Stimulated activated CD4-positive, alpha-beta T cell treated with anti-CD3 and anti-CD28 coated beads, TNF-alpha, amount 100 ng/mL, for 48 hours (primary cell): ENCODE results near the gene ZNF710.

ENCODE experiments used
- DNase-seq, 3 donors: peaks; one replicate each; pipeline ENCODE4 v3.0.0-alpha.2; 2020; ENCODE audit warnings: low read depth in 3 of 3

Gene ZNF710

GRCh38 chr15:90039996-90040395 is 38.9 kb downstream of the ZNF710 start:
- DNase-seq = no peak

GRCh38 chr15:90040618-90041017 is 39.5 kb downstream of the ZNF710 start:
- DNase-seq = no peak

- DNase-seq = no peak
Observed at GRCh38 chr15:90042356-90042755, 41.2 kb downstream of the ZNF710 start.

GRCh38 chr15:90042766-90043529 is 41.8 kb downstream of the ZNF710 start:
- DNase-seq = no peak

- no peak for DNase-seq
Observed at GRCh38 chr15:90043530-90044010, 42.4 kb downstream of the ZNF710 start.

GRCh38 chr15:90044191-90044590 is 43.1 kb downstream of the ZNF710 start:
- DNase-seq = no peak

- no peak for DNase-seq
Observed at GRCh38 chr15:90044916-90045371, 43.8 kb downstream of the ZNF710 start.

- DNase-seq = no peak
Observed at GRCh38 chr15:90046289-90046688, 45.2 kb downstream of the ZNF710 start.

GRCh38 chr15:90046911-90047392 is 45.8 kb downstream of the ZNF710 start:
- no peak for DNase-seq

- no peak for DNase-seq
Observed at GRCh38 chr15:90047956-90048575, 46.9 kb downstream of the ZNF710 start.

- DNase-seq = no peak
Observed at GRCh38 chr15:90049030-90049429, 47.9 kb downstream of the ZNF710 start.

GRCh38 chr15:90049666-90050604 is 48.8 kb downstream of the ZNF710 start:
- no peak for DNase-seq

GRCh38 chr15:90051874-90052273 is 50.8 kb downstream of the ZNF710 start:
- DNase-seq = no peak

GRCh38 chr15:90053685-90054466 is 52.8 kb downstream of the ZNF710 start:
- no peak for DNase-seq

- DNase-seq = no peak
Observed at GRCh38 chr15:90054618-90055097, 53.5 kb downstream of the ZNF710 start.

GRCh38 chr15:90055182-90055581 is 54.1 kb downstream of the ZNF710 start:
- no peak for DNase-seq

GRCh38 chr15:90056529-90056928 is 55.4 kb downstream of the ZNF710 start:
- no peak for DNase-seq

- DNase-seq = no peak
Observed at GRCh38 chr15:90058308-90058707, 57.2 kb downstream of the ZNF710 start.

- no peak for DNase-seq
Observed at GRCh38 chr15:90058775-90059174, 57.7 kb downstream of the ZNF710 start.

GRCh38 chr15:90059208-90059985 is 58.3 kb downstream of the ZNF710 start:
- peak; percentile 68 to 79 (median 77) for DNase-seq
